ENCODE measurements around the gene NUDT21.
"Not testable (repeated sequence)": the region's sequence is repeated elsewhere in the genome, so short reads cannot be mapped to it uniquely, and the experiment has no call there.

Gene NUDT21

DNA sequence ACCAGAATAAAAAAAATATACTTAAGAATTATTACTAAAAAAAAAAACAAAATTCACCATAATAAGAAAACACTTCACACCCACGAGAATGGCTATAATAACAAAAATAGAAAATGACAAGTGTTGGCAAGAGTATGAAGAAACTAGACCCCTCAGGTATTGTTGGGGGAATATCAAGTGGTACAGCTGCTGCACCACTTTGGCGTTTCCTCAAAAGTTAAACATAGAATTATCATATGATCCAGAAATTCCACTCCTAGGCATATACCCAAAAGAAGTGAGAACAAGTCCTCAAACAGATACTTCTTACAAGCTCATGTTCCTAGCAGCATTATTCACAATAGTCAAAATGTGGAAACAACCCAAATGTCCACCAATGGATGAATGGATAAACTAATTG is 52.1 kb downstream of the NUDT21 start:
- H3K27ac ChIP-seq, result no peak overlapping the region
- TF ChIP-seq, protein P1, sequence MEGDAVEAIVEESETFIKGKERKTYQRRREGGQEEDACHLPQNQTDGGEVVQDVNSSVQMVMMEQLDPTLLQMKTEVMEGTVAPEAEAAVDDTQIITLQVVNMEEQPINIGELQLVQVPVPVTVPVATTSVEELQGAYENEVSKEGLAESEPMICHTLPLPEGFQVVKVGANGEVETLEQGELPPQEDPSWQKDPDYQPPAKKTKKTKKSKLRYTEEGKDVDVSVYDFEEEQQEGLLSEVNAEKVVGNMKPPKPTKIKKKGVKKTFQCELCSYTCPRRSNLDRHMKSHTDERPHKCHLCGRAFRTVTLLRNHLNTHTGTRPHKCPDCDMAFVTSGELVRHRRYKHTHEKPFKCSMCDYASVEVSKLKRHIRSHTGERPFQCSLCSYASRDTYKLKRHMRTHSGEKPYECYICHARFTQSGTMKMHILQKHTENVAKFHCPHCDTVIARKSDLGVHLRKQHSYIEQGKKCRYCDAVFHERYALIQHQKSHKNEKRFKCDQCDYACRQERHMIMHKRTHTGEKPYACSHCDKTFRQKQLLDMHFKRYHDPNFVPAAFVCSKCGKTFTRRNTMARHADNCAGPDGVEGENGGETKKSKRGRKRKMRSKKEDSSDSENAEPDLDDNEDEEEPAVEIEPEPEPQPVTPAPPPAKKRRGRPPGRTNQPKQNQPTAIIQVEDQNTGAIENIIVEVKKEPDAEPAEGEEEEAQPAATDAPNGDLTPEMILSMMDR (conservative IDR thresholded peaks at IDR 0.05), result no peak
- TF ChIP-seq ZFX (IDR thresholded peaks at IDR 0.05), result no peak

DNA sequence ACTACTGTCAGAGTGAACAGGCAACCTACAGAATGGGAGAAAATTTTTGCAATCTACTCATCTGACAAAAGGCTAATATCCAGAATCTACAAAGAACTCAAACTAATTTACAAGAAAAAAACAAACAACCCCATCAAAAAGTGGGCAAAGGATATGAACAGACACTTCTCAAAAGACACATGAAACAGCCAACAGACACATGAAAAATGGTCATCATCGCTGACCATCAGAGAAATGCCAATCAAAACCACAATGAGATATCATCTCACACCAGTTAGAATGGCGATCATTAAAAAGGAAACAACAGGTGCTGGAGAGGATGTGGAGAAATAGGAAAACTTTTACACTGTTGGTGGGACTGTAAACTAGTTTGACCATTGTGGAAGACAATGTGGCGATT is 54.4 kb downstream of the NUDT21 start:
- not testable (repeated sequence) for H3K27ac ChIP-seq

DNA sequence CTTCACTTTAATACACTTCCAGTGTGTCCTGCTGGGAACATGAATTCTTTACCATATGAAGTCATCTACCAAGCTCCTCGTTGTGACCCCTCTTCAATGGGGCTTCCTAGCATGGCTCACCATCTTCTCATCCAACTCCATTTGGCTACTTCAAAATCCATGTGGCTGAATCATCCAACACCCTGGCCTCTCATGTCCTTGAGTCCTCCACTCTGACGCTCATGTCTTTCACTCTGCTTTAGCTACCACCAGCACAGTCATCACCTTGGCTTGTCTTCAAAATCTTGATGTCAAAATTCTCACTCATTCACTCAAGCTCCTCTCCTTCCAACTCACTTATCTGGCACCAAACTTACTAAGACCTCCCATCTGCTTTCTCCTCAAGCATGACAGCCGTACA is 61.6 kb downstream of the NUDT21 start:
- H3K27ac ChIP-seq, result no peak overlapping the region

DNA sequence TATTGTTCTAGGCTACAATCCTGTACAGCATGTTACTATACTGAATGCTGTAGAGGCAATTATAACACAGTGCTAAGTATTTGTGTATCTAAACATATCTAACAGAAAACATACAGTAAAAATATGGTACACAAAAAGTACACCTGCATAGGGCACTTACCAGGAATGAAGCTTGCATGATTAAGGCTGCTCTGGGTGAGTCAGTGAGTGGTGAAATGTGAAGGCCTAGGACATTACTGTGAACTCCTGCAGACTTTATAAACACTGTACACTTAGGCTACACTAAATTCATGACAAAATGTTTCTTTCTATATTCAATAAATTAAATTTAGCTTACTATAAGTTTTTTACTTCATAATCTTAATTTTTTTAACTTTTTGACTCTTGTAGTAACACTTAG is 62.9 kb downstream of the NUDT21 start:
- no peak overlapping the region for H3K27ac ChIP-seq
- TF ChIP-seq, protein P1 (conservative IDR thresholded peaks at IDR 0.05), result no peak
- TF ChIP-seq ZFX (IDR thresholded peaks at IDR 0.05), result no peak

More for the DNA sequence above, 61.6 kb downstream of the NUDT21 start:
- TF ChIP-seq, protein P1 (conservative IDR thresholded peaks at IDR 0.05), result no peak
- no peak for TF ChIP-seq ZFX (IDR thresholded peaks at IDR 0.05)

DNA sequence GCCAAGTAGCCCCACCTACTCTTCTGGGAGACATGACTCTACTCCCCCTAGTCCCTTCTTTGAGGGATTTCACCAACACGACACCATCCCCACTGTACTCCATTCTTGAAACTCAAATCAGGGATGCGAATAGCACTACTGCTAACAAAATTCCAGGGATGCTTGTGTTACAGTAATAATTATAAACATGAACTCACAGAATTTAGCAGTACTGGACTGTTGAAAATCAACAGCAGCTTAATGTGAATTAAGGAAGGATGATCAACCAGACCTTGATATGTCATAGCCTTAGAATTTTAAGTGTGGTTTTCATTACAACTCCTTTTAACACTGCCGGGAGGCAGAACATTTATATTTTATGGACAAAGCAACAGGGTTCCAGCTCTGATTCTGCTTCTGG is 63.7 kb downstream of the NUDT21 start:
- TF ChIP-seq ZFX (IDR thresholded peaks at IDR 0.05), result no peak
- TF ChIP-seq, protein P1 (conservative IDR thresholded peaks at IDR 0.05), result no peak
- no peak overlapping the region for H3K27ac ChIP-seq

DNA sequence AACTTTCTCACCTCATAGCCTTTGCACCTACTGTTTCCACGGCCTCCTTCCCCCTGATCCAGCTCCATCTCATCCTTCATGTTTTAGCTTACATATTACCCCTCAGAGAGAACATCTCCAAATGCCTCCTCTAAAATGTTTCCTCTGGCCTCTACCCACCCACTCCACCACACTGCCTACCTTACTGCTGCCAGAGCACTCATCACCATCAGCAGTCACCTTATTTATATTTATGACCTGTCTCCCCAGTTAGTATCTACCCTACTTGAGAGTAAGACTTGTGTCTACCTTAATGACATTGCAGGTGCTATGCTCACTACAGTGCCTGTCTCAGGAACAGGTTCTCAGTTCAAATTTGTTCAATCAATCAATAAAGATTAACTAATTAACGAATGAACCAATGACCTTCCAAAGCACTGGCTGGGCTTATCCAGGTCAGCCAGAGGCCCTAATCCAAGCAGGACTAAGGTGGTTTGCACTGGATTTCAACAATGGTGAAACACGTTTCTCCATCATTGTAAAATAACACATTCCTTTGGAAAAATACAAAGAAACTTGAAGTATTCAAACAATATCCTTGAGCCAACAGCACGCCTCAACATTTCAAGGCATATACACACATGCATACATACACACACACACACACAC is 66.9 kb downstream of the NUDT21 start:
- TF ChIP-seq, protein P1 (conservative IDR thresholded peaks at IDR 0.05), result no peak
- no peak for TF ChIP-seq ZFX (IDR thresholded peaks at IDR 0.05)

DNA sequence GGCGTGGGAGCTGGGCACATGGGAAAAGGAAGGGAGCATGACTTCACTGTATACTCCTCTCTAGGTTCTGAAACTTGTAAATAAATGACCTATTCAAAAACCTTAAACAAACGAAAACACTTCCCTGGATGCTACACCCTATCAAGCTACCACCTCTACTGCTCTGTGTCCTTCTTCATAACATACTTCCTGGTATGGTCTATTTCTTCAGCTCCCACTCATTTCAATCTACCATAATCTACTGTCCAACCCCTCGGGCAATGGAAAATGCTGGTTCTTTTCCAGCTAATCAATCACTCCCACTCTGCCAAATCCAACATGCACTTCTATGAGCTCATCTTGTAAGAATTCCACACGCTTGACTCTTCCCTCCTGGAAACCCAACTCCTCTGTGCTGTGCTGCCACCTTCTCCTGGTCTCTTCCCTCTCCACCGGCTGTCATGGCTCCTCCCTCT is 68.2 kb downstream of the NUDT21 start:
- TF ChIP-seq ZFX (IDR thresholded peaks at IDR 0.05), result no peak
- TF ChIP-seq, protein P1 (conservative IDR thresholded peaks at IDR 0.05), result no peak
- H3K27ac ChIP-seq, result no peak overlapping the region

More for the DNA sequence above, 66.9 kb downstream of the NUDT21 start:
- H3K27ac ChIP-seq, result no peak overlapping the region

DNA sequence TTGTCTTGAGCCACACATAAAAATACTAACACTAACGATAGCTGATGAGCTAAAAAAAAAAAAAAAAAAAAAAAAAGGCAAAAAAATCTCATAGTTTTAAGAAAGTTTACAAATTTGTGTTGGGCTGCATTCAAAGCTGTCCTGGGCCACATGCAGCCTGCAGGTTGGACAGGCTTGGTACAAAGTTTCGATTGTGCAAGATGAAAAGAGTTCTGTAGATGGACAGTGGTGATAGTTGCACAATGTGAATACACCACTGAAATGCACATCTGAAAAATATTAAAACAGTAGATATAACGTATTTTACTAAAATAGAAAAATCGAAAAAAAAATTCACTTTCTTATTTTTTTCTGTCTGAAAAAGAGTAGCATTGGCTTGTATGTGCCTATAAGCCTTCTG is 68.7 kb downstream of the NUDT21 start:
- no peak overlapping the region for H3K27ac ChIP-seq
- TF ChIP-seq, protein P1 (conservative IDR thresholded peaks at IDR 0.05), result no peak
- no peak for TF ChIP-seq ZFX (IDR thresholded peaks at IDR 0.05)

DNA sequence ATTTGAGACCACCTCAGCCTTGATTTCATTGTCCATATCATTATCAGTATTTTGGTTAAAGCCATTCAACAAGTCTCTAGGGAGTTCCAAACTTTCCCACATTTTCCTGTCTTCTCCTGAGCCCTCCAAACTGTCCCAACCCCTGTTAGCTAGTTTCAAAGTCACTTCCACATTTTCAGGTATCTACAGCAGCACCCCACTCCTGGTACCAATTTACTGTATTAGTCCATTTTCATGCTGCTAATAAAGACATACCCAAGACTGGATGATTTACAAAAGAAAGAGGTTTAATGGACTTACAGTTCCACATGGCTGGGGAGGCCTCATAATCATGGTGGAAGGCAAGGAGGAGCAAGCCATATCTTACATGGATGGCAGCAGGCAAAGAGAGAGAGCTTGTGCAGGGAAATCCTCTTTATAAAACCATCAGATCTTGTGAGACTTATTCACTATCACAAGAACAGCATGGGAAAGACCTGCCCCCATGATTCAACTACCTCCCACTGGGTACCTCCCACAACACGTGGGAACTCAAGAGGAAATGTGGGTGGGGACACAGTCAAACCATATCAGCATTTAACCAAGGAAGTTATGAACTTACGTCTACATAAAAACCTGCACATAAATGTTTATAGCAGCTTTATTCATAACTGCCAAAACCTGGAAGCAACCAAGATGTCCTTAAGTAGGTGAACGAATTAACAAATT is 70.2 kb downstream of the NUDT21 start:
- not testable (repeated sequence) for H3K27ac ChIP-seq
